ENCODE data around the gene EMX1.
"Not testable (repeated sequence)": the region's sequence is repeated elsewhere in the genome, so short reads cannot be mapped to it uniquely, and the experiment has no call there.

The EMX1 gene

GRCh38 chr2:72901426-72901825 lies 15.9 kb upstream of the EMX1 start:
- peak; percentile 79 for DNase-seq

GRCh38 chr2:72907369-72907768 lies 9.9 kb upstream of the EMX1 start:
- not testable (repeated sequence) for DNase-seq

DNA sequence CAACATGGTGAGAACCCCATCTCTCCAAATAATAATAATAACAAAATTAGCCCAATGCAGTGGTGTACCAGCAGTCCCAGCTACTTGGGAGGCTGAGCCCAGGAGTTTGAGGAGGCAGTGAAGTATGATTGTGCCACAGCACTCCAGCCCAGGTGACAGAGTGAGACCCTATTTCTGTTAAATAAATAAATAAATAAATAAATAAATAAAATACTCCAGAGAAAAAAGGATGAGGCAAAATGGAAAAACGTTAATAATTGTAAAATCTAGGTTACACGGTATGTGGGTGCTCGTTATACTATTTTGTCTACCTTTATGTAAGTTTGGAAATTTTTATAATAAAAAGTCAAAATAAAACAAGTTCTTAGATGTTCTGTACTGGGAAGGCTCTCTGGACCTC lies 8.6 kb upstream of the EMX1 start:
- DNase-seq, result no peak

DNA sequence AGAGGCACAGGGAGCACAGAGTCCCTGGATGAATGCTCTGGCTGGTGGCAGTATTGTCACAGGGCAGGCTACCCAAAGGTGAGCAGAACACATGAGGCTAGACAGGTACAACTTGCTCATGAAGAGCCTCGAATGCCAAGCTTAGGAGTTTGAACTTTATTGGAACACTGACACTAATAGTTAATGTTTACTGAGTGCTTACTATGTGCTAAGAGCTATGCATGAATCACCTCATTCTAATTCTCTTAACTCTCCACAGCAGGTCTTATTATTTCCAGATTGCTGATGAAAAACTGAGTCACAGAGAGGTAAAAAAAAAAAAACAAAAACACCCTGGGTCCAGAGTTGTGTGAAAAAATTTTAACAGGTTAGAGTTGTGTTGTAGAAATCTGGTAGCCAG lies 6.1 kb upstream of the EMX1 start:
- DNase-seq, result no peak

DNA sequence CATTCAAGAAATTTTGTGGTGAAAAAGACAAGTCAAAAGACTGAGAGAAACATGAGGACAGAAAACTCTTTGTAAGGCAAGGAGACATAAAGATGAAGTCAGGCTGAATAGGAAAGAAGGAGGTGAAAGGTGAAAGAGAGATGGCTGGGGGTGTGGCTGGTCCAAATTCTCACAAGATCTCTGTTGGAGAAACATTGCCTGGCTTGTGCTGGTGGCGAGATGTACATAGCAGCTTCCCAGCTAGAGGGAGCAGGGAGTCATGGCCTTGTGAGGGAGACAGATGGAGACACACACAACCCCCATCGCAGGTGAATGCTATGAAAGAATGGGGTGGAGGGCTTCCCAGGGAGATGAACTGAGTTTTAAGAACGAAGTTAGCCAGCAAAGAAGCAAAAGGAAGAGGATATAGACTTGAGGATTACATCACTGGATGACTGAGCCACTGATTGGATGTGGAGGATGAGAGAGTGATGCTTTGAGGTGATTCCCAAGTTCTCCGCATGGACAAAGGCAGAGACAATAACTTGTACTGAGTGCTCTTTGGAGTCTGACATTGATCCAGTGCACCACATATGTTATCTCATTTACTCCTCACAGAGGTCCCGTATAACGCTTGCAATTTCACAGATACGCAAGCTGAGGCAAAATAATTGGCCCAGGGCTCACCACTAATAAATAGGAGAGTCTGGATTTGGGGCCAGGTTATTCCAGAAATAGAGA lies 3.7 kb upstream of the EMX1 start:
- DNase-seq, result peak; percentile 60

DNA sequence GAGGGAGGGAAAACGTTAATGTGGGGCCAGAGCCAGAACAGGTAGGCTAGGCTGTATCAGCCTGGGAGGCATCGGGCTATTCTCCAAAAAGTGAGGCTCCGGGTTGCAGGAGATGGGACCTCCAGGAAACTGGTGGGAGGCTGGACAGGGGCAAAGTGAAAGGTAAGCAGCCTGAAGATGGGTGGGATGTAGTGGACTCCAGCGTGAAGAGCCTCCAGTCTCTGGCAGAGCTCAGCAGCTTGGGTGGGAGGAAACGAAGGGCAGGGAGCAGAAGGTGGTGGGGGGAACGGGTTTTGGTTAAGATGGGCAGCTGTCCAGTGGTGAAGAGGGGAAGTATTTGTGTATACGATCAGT lies 3.1 kb upstream of the EMX1 start:
- DNase-seq, result no peak

GRCh38 chr2:72914589-72915319 lies 2.6 kb upstream of the EMX1 start:
- DNase-seq, result no peak

GRCh38 chr2:72915320-72915906 lies 1.9 kb upstream of the EMX1 start:
- no peak for DNase-seq

- peak; percentile 69 for DNase-seq
Observed at GRCh38 chr2:72915907-72916742, 1.2 kb upstream of the EMX1 start.

GRCh38 chr2:72916743-72917137 lies 579 bp upstream of the EMX1 start:
- no peak for DNase-seq

DNA sequence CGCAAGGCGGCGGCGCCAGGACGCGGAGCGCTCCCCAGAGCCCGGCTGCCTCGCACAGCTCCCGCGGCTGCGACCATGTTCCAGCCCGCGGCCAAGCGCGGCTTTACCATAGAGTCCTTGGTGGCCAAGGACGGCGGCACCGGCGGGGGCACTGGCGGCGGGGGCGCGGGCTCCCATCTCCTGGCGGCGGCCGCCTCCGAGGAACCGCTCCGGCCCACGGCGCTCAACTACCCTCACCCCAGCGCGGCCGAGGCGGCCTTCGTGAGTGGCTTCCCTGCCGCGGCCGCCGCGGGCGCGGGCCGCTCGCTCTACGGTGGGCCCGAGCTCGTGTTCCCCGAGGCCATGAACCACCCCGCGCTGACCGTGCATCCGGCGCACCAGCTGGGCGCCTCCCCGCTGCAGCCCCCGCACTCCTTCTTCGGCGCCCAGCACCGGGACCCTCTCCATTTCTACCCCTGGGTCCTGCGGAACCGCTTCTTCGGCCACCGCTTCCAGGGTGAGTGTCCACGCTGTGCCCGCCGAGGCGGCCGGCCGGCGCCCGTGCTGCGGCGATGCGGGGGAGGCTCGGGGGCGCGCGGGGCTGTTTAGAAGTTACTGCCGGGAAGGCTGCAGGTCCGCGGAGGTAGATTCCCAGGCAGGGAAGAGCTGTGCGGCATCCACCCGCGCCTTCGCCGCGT lies 696 bp downstream of the EMX1 start:
- no peak for DNase-seq

DNA sequence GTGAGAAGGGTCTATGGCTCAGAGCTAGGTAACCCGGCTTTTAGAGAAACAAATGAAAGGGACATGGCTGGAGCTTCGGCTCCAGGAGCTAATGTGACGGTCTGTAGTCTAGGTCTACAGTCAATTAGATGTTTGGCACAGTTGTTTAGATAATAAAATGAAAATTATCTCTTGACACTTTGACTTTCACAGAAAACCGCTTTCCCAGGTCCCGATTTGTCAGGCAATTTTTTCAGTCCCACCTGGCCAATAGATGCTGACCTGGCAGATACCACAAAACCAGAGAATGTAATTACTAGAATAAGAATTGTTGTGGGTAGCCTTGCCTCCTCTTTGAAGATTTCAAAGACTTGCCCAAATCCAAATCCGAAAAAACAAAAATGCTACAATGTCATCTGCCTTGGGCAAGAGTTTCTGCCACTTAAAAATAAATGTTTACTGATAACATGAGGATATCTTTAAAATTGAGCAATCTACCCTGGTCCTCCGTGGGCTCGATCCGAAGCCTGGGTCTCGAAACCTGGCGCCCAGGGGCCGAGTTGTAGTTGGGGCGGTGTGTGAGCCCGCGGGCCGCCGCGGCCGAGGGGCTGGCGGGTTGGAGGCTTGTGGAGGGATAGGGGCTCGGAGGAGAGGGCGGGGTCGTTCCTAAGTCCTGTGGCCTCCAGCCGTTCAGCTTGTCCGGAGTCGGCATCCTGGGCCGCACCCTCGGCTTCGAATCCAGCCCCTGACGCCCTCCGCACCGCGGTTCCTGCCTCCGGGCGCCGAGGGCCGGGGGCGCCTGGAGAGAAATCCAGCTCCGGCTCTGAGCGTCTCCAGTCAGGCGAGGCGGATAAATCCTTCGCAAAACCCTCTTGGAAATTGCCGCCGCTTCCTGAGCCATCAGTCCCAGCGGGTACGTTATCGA lies 2.3 kb downstream of the EMX1 start:
- peak; percentile 70 for DNase-seq

GRCh38 chr2:72920318-72921087 lies 3.2 kb downstream of the EMX1 start:
- peak; percentile 65 for DNase-seq

DNA sequence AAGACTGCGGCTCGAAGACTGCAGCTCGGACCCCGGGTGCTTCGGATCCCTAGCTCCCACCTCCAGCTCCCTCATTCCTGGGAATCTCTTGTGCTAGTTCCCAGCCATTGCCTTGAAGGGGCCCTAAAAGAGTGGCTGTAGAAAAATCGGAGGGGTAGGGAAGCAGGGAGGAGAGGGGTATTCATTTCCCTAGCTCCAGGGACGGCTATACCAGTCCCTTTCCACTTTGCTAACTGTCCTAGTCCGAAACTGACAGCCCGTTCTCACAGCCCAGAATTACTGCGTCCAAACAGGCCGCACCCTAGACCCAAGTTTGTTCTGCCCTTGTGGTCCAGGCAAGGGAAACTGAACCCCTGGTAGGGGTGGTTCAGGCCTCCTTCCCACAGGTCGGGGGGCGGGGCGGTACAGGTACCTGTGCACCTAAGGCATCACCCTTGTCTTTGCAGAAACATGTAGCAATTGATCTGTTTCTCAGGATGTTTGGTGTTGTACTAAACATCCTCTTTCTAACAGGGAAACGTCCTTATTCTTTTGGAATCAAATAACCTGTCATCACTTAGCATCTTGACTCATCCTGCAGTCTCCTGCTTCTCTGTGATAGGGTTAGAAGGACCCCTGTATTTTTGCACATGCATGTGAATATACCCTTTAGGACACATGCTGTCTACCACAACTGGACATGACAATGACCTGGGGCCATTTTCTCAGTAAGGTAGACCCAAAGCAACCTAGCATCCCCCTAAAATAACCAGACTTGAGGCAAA lies 4.0 kb downstream of the EMX1 start:
- DNase-seq, result no peak

DNA sequence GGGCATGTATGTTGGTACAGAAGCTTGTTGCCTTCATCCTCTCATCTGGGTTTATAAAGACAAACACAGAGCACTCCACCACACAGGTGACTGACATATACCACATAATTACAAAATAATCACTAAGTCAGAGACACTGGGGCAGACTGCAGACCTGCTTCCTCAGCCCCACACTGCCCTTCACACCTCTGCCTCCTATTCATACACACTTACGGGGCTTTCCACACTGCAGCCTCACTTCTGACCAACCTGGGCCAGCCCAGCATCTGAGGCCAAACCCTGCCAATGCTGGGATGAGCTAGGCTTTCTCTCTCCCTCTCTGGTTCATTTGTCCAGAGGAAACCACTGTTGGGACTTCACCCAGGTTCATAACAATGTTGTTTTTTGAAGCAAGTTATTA lies 4.5 kb downstream of the EMX1 start:
- DNase-seq, result no peak

GRCh38 chr2:72923833-72924352 lies 6.6 kb downstream of the EMX1 start:
- no peak for DNase-seq

GRCh38 chr2:72924353-72925240 lies 7.3 kb downstream of the EMX1 start:
- peak; percentile 33 for DNase-seq

- DNase-seq, result no peak
Observed at GRCh38 chr2:72925328-72925943, 8.1 kb downstream of the EMX1 start.

Data from NCI-H82 (cell line).